Activated CD4-positive, alpha-beta T cell treated with anti-CD3 and anti-CD28 coated beads for 36 hours (primary cell): ENCODE measurements around the gene MMP28. TPM values are rescaled to one million over a fixed set of nuclear protein-coding genes. Genes with fewer than 3 reads are reported as not detected.

Experiments used
- ATAC-seq: fragments of 200-7000 bp; cut with Tn5 transposase; one replicate; pipeline ENCODE4 v1.10.0; 2021; ENCODE audit warnings: mild to moderate bottlenecking, moderate library complexity
- CTCF ChIA-PET: fragments of 350-600 bp; sonication (Branson Sonifier 250); formaldehyde crosslinking; loops from one replicate; lab custom pipeline; 2021; ENCODE audit warnings: antibody characterized with exemption; lab: Charles Lee
- POLR2A ChIA-PET: fragments of 350-600 bp; sonication (Branson Sonifier 250); formaldehyde crosslinking; loops from one replicate; lab custom pipeline; 2021; ENCODE audit warnings: antibody characterized with exemption, inconsistent platforms; lab: Charles Lee
- DNase-seq: peaks from one replicate; pipeline ENCODE4 v3.0.0-alpha.2; 2020
- H3K27ac Mint-ChIP-seq: one replicate; pipeline ENCODE4 v1.8.0; 2021; ENCODE audit warnings: mixed read lengths
- H3K27me3 Mint-ChIP-seq: one replicate; pipeline ENCODE4 v1.8.0; 2021; ENCODE audit warnings: mixed read lengths
- H3K36me3 Mint-ChIP-seq: one replicate; pipeline ENCODE4 v1.8.0; 2021; ENCODE audit warnings: low read depth, mixed read lengths
- H3K4me1 Mint-ChIP-seq: one replicate; pipeline ENCODE4 v1.8.0; 2021; ENCODE audit warnings: mixed read lengths
- H3K4me3 Mint-ChIP-seq: one replicate; pipeline ENCODE4 v1.8.0; 2021; ENCODE audit warnings: mild to moderate bottlenecking, moderate library complexity, mixed read lengths
- H3K9me3 Mint-ChIP-seq: one replicate; pipeline ENCODE4 v1.8.0; 2021; ENCODE audit warnings: low read depth, mixed read lengths
- intact Hi-C, 2 experiments: fragments of 100-400 bp; cut with DNase I in 1 of 2; cut with micrococcal nuclease in 1 of 2; formaldehyde crosslinking; loops; one replicate each; pipeline versions ENCODE4 v1.14.2 to v1.15.1; 2022 to 2024; cut with DNase I, micrococcal nuclease
- total RNA-seq, 2 experiments: library from RNA; stranded (reverse); gene quantifications; one replicate each; pipeline ENCODE4 v1.2.3, GENCODE V29; 2021

The MMP28 gene
- total RNA-seq, 2 experiments from 2014 or later: 0.09 TPM; not detected in 1

DNA sequence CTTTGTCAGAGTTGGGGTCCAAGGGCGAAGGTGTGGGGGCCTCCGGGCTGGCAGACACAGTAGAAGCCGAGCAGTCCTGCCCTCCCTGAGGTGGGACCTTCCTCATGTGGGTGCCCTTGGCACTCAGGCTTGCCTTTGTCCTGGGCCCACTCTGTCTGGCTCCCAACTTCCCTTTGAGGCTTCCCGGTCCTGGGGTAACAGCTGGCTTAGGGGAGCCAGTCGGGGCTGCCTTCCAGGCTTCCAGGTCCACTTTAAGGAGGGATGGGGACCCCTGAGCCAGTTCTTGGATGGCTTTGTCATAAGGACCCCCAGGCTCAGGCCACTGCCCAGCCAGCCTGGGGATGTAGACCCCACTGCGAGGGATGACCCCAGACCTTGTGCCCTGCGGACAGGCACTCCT lies 50.2 kb downstream of the MMP28 start:
- peaks cover 25% of the 10 kb centered on the region for H3K4me1 Mint-ChIP-seq
- ChIA-PET CTCF (interaction anchor here (0.7 to 6.5 kb wide), 4 partner anchors 14 to 132 kb away, joined by 3 to 99 read pairs (median 4); no protein-coding TSS in a partner anchor), POLR2A (no interaction called here)
- intact Hi-C loops: loop anchor here (5.0 to 10.0 kb wide), 4 partner anchors 208 to 750 kb away; partner anchors contain the start of gene SLFN12L (in 1 of the 2)
- H3K27ac Mint-ChIP-seq: no peak overlapping the region
- H3K36me3 Mint-ChIP-seq: no peaks in the 10 kb centered on the region
- DNase-seq (no peak), ATAC-seq (no peak)
- no peaks in the 10 kb centered on the region for H3K9me3 Mint-ChIP-seq
- H3K27me3 Mint-ChIP-seq: peaks cover 37% of the 10 kb centered on the region
- no peak overlapping the region for H3K4me3 Mint-ChIP-seq

GRCh38 chr17:35744830-35745229 lies 50.6 kb downstream of the MMP28 start:
- H3K9me3 Mint-ChIP-seq: no peaks in the 10 kb centered on the region
- no peak for DNase-seq
- peaks cover 37% of the 10 kb centered on the region for H3K27me3 Mint-ChIP-seq
- no peaks in the 10 kb centered on the region for H3K36me3 Mint-ChIP-seq
- no peak overlapping the region for H3K4me3 Mint-ChIP-seq
- peaks cover 23% of the 10 kb centered on the region for H3K4me1 Mint-ChIP-seq
- ChIA-PET POLR2A (no interaction called here), CTCF (interaction anchor here (0.7 to 6.5 kb wide), 5 partner anchors 14 to 132 kb away, joined by 3 to 99 read pairs (median 4); no protein-coding TSS in a partner anchor)
- H3K27ac Mint-ChIP-seq: no peak overlapping the region
- ATAC-seq: no peak
- intact Hi-C loops: loop anchor here (5.0 to 10.0 kb wide), 4 partner anchors 208 to 750 kb away; partner anchors contain the start of gene SLFN12L (in 1 of the 2)

DNA sequence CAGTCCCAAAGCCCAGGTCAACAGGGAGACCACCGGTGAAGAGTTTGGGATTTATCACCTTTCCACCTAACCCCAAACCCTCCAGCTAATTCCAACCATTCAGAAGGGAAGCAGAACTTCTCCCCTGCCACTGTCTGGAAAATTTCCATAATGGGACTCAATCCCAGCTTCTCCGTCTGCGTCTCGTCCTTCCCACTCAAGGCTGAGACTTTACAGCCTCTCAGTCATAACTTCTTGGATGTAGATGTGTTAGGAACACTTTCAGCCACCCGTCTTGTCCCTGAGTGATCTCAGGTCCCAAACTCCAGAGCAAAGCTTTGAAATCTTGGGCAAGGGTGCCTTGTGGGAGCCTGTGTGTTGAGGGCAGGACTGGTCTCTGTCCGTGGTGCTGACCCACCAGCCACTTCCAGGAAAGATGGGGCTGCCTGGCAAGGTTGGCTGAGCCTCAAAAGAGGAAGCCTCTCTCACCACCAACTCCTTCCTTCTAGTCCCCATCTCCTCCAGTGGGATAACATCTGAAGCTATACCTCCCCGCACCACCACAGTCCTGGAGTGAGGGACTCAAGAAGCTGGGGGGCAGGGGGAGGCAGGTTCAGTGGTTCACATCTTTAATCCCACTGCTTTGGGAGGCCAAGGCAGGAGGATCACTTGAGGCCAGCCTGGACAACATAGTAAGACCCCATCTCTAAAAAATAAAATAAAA lies 51.7 kb downstream of the MMP28 start:
- H3K27me3 Mint-ChIP-seq: peaks cover 31% of the 10 kb centered on the region
- no peaks in the 10 kb centered on the region for H3K9me3 Mint-ChIP-seq
- no peak overlapping the region for H3K27ac Mint-ChIP-seq
- peaks cover 15% of the 10 kb centered on the region for H3K4me1 Mint-ChIP-seq
- ChIA-PET POLR2A (no interaction called here), CTCF (interaction anchor here (0.6 to 1.7 kb wide), 4 partner anchors 11 to 129 kb away, joined by 3 to 5 read pairs (median 4); no protein-coding TSS in a partner anchor)
- DNase-seq (peak; percentile 54), ATAC-seq (no peak)
- no peaks in the 10 kb centered on the region for H3K36me3 Mint-ChIP-seq
- H3K4me3 Mint-ChIP-seq: no peak overlapping the region
- intact Hi-C loops: loop anchor here (10.0 kb wide), 2 partner anchors 429 to 749 kb away; no protein-coding TSS in a partner anchor

GRCh38 chr17:35742896-35743477 lies 52.5 kb downstream of the MMP28 start:
- ATAC-seq (no peak), DNase-seq (no peak)
- Mint-ChIP-seq H3K27ac (no peak overlapping the region), H3K9me3 (no peaks in the 10 kb centered on the region), H3K4me3 (no peak overlapping the region), H3K36me3 (no peaks in the 10 kb centered on the region), H3K27me3 (peaks cover 28% of the 10 kb centered on the region), H3K4me1 (peaks cover 7% of the 10 kb centered on the region)
- POLR2A ChIA-PET: no interaction called here
- CTCF ChIA-PET: interaction anchor here (1.0 to 1.7 kb wide), 3 partner anchors 10 to 128 kb away, joined by 3 to 5 read pairs (median 4); no protein-coding TSS in a partner anchor
- intact Hi-C loops: loop anchor here (10.0 kb wide), 2 partner anchors 428 to 748 kb away; no protein-coding TSS in a partner anchor

GRCh38 chr17:35742496-35742895 lies 52.9 kb downstream of the MMP28 start:
- POLR2A ChIA-PET: no interaction called here
- intact Hi-C loops: loop anchor here (10.0 kb wide), 2 partner anchors 428 to 748 kb away; no protein-coding TSS in a partner anchor
- Mint-ChIP-seq H3K27ac (no peak overlapping the region), H3K9me3 (no peaks in the 10 kb centered on the region), H3K36me3 (no peaks in the 10 kb centered on the region), H3K4me1 (peaks cover 7% of the 10 kb centered on the region), H3K27me3 (peaks cover 28% of the 10 kb centered on the region), H3K4me3 (no peak overlapping the region)
- ATAC-seq (no peak), DNase-seq (no peak)
- CTCF ChIA-PET: no interaction called here

GRCh38 chr17:35740997-35741931 lies 54.2 kb downstream of the MMP28 start:
- Mint-ChIP-seq H3K27me3 (peaks cover 28% of the 10 kb centered on the region), H3K27ac (no peak overlapping the region), H3K4me3 (peak overlapping the region; percentile 43), H3K4me1 (peaks cover 7% of the 10 kb centered on the region), H3K9me3 (no peaks in the 10 kb centered on the region), H3K36me3 (no peaks in the 10 kb centered on the region)
- ATAC-seq: peak; percentile 78
- POLR2A ChIA-PET: interaction anchor here (0.6 kb wide), 1 partner anchor 124 kb away, joined by 3 read pairs; no protein-coding TSS in a partner anchor
- intact Hi-C loops: loop anchor here (10.0 kb wide), 2 partner anchors 426 to 746 kb away; no protein-coding TSS in a partner anchor
- CTCF ChIA-PET: interaction anchor here (0.6 to 1.0 kb wide), 3 partner anchors 68 to 152 kb away, joined by 3 to 4 read pairs (median 3); partner anchors contain the start of gene TAF15
- peak; percentile 51 for DNase-seq

DNA sequence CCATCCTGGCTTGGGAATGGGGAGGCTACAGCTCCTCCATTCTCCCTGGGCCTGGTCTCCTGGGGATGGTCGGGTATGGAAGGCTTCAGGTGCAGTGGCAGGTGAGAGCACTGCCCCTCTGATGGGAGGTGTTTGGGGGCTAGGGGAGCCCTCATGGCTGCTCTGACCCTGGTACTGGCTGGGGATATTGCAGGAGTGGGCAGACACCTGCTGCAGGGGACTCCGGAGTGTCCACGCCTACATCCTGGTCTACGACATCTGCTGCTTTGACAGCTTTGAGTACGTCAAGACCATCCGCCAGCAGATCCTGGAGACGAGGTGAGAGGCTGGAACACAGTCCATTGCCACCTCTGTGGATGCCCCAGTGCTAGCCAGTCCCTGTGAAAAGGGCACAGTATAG lies 55.2 kb downstream of the MMP28 start:
- ChIA-PET CTCF (interaction anchor here (1.3 kb wide), 1 partner anchor 127 kb away, joined by 5 read pairs; no protein-coding TSS in a partner anchor), POLR2A (no interaction called here)
- H3K9me3 Mint-ChIP-seq: no peaks in the 10 kb centered on the region
- no peak overlapping the region for H3K4me3 Mint-ChIP-seq
- intact Hi-C loops: loop anchor here (10.0 kb wide), 2 partner anchors 425 to 745 kb away; no protein-coding TSS in a partner anchor
- H3K27me3 Mint-ChIP-seq: peaks cover 26% of the 10 kb centered on the region
- no peak for DNase-seq
- ATAC-seq: no peak
- H3K36me3 Mint-ChIP-seq: no peaks in the 10 kb centered on the region
- no peak overlapping the region for H3K27ac Mint-ChIP-seq
- peaks cover 7% of the 10 kb centered on the region for H3K4me1 Mint-ChIP-seq

DNA sequence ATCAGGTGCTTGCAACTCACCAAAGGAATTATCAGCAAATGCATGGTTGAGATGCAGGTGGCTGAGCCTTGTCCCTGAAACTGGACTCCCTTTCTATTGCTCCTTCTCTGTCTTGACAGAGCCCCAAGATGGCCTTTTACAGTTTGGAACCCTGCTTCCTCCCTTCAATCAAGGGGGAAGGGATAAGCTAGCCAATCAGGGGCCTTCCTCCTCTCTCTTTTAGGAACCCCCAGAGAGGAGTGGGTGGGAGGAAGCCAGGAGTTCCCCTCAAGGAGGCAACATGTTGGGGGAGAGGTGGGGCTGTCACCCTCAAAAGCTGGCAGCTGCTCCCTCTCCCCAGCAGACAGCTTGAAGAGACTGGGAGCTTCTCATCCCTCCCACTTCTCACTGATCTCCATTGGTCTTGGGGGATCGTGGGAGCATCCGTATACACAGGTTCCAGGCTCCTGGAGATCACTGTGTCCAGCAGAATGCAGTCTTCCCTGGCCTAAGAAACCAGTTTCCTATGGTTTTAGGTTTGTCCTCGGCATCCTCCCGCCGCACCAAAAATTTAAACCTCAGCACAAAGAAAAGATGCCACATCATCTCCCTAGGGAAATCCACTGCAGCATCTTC lies 56.8 kb downstream of the MMP28 start:
- Mint-ChIP-seq H3K9me3 (no peaks in the 10 kb centered on the region), H3K27ac (no peak overlapping the region), H3K27me3 (peaks cover 22% of the 10 kb centered on the region), H3K4me3 (no peak overlapping the region), H3K4me1 (peaks cover 7% of the 10 kb centered on the region), H3K36me3 (no peaks in the 10 kb centered on the region)
- ATAC-seq (no peak), DNase-seq (no peak)
- POLR2A ChIA-PET: no interaction called here
- CTCF ChIA-PET: interaction anchor here (0.7 to 1.1 kb wide), 2 partner anchors 9 to 26 kb away, joined by 3 to 4 read pairs; no protein-coding TSS in a partner anchor
- intact Hi-C loops: no loop called here

DNA sequence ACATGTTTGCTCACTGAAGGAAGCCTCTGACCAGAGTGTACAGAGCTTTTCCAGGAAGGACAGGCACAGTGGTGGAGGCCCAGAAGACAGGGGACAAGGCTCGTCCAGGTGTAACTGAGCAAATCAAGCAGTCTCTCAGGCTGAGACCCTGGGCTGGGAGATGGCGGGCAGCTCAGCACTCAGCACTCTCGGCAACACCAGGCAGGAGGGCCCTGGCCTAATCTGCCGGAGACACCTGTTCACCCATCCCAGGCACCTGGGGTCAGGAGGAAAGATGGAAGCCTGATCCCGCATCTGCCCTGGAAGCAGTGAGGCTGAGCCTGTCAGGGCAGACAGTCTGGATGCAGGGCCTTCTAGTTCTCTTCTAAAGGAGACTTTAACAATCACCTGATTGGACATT lies 59.2 kb downstream of the MMP28 start:
- Mint-ChIP-seq H3K4me1 (peaks cover under 1% of the 10 kb centered on the region), H3K9me3 (no peaks in the 10 kb centered on the region), H3K27me3 (peaks cover 9% of the 10 kb centered on the region), H3K36me3 (no peaks in the 10 kb centered on the region), H3K4me3 (no peak overlapping the region), H3K27ac (no peak overlapping the region)
- ChIA-PET CTCF (interaction anchor here (1.1 kb wide), 2 partner anchors 11 to 122 kb away, joined by 3 read pairs; no protein-coding TSS in a partner anchor), POLR2A (no interaction called here)
- no peak for ATAC-seq
- DNase-seq: no peak
- intact Hi-C loops: no loop called here
